ELR (cell line): ENCODE results near the gene ZNF567.
"Not testable (repeated sequence)": the region's sequence is repeated elsewhere in the genome, so short reads cannot be mapped to it uniquely, and the experiment has no call there.

Source experiments
- DNase-seq: peaks from one replicate; pipeline ENCODE4 v3.0.0-alpha.2; 2015; ENCODE audit warnings: low read depth

Gene ZNF567

DNA sequence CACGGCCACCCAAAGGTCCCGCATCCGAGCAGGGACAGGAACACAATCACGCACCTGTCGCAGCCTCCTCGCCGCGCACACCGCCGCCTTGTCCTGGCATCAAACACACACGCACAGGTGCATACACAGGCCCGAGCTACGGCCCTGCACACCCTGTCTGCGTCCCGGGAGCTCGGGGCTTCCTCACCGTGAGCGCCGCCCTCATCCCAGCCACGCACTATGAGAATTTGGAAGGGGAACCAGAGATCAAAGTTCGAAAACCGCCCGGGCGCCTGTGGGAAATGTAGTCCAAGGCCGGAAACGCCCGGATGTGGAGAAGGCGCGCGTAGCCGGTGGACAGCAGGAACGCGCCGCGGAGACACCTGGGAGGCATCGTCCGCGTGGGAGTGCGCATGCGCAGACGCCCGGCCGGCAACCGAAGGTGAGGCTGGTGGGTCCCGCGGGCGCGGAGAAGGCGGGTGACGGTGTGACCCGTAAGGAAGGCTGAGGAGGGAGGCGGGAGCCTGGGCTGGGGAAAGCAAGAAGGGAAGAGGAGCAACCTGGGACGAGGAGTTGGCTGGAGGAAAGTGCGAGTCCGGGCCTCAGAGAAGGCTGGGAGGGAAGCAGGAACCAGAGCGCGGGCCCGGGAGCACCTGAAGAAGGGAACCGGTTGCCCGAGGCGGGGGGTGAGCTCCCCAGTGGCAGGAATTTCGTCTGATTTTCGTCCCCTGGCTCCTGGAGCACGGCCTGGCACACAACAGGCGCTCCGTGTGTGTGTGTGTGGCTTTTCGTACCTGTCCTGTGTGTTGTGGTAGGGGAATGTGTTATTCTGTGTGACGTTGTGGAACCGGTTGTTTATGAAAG, at the start of gene ZNF567:
ZNF567 (plus strand) TSS at position 399 of the 843 bp plus-strand sequence. CDS start 7,256 bp downstream, outside the sequence.
- DNase-seq = peak; percentile 96

- peak; percentile 13 for DNase-seq
These were observed 48.4 kb upstream of the ZNF567 start for GRCh38 chr19:36638862-36639510.

DNA sequence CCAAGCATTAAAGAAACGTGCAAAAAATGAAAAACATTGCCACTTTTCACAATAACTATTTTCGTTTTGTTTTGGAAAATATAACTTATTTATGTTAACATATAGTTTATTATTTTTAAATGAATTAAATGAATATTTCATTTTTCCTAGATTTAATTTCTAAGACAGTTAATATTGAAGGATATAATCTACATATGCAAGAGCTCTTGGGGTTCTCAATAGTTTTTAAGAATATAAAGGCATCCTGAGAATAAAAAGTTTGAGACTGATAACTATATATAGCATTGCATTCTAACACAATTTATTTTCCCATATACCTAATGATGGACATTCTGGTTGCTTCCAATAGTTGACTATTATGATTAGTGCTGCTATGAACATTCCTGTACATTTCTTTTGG, 40.7 kb upstream of the ZNF567 start:
- no peak for DNase-seq

DNA sequence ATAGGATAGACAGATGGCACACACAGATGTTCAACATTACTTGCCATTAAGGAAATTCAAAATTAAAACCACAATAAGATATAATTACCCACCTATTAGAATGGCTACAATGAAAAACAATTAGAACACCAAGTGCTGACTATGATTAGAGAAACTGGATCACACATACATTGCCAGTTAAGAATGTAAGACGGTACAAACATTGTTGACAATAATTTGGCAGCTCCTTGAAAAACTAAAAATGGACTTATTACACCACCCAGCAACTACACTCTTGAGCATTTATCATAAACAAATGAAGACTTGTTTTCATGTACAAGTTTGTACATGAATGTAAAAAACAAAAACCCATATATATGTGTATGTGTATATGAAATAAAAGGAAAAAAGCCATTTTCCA, 34.5 kb upstream of the ZNF567 start:
- DNase-seq = no peak

DNA sequence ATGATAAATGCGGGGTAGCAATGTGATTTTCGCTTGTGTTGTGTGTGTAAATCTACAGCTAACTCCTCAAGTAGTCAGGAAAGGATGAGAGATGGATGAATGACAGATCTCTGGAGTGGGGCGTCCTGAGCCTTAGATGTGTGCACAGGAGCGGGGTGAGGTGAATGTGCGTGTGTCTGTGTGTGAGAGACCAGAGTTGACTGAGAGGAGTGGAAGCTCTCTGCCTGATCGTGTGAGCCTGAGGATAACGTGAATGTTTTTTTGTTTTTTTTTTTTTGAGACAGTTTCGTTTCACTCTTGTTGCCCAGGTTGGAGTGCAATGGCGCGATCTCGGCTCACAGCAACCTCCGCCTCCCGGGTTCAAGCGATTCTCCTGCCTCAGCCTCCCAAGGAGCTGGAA, 21.6 kb upstream of the ZNF567 start:
- DNase-seq = no peak

GRCh38 chr19:36668646-36669045, 18.8 kb upstream of the ZNF567 start:
- DNase-seq = no peak

DNA sequence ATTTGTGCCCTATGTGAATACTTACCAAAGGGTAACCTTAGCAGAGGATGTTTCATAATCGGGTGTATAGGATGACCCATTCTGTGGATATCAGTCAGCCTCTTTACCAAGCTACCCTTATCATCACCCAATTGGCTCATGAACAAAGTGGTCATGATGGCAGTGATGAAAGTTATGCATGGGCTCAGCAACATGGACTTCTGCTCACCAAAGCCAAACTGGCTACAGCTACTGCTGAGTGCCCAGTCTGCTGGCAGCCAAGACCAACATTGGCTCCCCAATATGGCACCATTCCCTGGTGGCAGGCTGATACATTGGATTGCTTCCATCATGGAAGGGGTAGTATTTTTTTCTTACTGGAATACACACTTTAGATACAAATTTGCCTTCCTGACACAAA, 15.0 kb upstream of the ZNF567 start:
- no peak for DNase-seq

DNA sequence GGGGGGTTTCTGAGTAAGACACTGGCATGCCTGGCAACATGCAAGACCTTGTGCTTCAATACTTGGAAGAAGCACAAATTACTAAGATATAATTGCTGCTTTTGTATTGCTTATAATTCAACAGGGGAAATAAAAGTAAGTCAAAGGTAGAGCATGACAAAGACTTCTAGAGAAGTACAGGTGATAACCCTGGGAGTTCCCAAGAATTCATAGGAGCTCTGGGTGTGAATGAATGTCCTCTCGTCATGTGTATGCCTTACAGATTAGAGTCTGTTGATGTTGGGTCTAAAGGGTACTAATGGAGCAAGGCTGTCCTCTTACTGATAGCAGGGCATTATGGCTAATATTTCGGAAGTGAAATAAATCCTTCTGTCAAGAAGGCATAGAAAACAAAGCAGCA, 13.2 kb upstream of the ZNF567 start:
- no peak for DNase-seq

DNA sequence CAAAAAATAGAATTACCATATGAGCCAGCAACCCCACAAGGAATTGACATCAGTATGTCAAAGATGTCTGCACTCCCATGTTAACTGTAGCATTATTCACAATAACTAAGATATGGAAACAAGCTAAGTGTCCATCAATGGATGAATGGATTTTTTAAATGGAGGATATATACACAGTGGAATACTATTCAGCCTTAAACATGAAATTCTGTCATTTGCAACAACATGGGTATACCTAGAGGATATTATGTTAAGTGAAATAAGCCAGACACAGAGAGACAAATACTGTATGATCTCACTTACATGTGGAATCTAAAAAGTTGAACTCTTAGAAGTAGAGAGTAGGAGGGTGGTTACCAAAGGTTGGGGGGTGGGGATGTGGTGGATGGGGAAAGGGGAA, 8.0 kb upstream of the ZNF567 start:
- DNase-seq = no peak

DNA sequence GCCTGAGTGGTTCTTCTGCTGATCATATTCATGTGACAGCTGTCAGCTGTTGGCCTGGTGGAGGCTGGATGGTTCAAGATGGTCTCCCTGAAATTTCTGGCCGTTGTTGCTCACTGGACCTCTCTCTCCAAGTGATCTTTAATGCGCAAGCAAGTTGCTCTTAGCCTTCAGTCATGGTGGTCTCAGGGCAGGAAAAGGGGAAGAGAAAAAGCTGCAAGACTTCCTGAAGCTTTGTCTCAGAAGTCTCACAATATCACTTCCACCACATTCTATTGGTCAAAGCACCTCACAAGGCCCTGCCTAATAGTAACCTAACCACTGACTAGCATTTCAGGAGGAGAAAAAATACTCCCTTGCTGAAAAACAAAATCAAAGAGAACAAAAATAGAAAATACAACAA, 1.6 kb upstream of the ZNF567 start:
- DNase-seq = no peak

DNA sequence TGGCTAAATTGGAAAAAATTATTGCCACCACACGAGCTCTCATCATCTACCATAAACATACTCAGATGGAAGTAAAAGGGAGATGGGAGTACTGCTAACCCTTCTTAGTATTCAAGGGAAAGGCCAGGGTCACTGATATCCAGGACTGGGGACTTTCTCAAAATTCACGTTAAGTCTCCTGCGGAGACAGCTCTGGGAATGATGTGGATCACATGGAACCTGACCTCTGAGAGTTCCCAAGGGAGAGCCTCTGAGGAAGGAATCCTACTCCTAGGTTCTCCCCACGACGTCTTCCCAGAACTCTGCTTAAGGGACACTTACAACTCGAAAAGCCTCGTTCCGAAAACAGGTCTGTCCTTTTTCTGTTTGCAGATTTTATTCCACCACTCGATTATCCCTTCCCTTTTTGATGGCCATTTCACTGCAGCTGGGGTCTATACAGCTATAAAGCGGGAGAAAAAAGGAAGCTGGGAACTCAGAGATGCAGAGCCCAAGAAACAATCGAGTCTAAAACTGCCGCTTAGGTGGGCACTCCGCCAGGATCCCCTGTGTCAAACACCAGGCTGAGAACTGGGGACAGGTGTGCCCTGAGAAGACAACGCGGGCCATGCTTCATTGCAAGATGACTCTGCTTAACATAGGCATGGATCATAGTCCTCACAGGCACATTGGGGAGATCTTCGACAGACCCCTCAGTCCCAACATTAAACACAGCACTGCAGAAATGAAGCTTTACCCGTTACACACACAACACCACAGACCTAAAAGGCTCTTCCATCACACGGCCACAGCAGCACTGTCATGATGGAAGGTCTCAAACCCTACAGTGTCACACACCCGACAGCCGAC, 823 bp upstream of the ZNF567 start:
- peak; percentile 23 for DNase-seq

GRCh38 chr19:36688058-36688457, 646 bp downstream of the ZNF567 start:
- DNase-seq = peak; percentile 16

DNA sequence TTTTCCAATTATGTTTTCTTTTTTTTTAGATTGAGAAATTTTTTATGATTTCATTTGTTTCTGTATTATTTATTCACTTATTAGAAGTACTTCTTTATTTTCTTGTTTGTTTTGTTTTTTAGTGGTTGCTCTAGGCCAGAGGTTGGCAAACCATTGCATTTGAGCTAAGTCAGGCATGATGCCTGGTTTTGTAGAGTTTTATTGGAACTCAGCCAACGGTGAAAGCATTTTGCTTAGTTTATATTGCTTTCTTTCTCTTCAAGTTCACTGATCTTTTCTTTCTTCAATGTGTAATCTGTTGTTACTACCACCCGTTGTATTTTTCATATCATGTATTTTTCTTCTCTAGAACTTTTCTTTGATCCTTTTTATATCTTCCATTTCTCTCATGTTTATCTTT, 19.7 kb downstream of the ZNF567 start:
- no peak for DNase-seq

DNA sequence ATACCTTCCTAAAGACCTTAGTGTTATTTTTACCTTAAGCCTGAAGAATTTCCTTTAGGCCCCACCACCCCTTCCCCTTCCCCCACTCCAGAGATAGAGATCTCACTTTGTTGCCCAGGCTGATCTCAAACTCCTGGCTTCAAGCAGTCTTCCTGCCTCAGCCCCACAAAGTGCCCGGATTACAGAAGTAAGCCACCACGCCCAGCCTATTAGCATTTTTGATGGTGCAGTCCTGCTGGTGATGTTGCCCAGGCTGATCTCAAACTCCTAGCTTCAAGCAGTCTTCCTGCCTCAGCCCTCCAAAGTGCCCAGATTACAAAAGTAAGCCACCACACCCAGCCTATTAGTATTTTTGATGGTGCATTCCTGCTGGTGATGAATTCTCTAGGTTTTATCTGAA, 22.0 kb downstream of the ZNF567 start:
- no peak for DNase-seq

DNA sequence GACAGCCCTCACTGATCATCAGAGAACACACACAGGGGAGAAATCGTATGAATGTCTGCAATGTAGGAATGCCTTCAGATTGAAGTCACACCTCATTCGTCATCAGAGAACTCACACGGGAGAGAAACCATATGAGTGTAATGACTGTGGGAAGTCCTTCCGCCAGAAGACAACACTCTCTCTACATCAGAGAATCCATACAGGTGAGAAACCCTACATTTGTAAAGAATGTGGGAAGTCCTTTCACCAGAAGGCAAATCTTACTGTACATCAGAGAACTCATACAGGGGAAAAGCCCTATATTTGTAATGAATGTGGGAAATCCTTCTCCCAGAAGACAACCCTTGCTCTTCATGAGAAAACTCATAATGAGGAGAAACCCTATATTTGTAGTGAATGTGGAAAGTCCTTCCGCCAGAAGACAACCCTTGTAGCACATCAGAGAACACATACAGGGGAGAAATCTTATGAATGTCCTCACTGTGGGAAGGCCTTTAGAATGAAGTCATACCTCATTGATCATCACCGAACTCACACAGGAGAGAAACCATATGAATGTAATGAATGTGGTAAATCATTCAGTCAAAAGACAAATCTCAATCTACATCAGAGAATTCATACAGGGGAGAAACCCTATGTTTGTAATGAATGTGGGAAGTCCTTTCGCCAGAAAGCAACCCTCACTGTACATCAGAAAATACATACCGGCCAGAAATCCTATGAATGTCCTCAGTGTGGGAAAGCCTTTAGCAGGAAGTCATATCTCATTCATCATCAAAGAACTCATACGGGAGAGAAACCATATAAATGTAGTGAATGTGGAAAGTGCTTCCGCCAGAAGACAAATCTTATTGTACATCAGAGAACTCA, 32.5 kb downstream of the ZNF567 start:
- DNase-seq = peak; percentile 8

DNA sequence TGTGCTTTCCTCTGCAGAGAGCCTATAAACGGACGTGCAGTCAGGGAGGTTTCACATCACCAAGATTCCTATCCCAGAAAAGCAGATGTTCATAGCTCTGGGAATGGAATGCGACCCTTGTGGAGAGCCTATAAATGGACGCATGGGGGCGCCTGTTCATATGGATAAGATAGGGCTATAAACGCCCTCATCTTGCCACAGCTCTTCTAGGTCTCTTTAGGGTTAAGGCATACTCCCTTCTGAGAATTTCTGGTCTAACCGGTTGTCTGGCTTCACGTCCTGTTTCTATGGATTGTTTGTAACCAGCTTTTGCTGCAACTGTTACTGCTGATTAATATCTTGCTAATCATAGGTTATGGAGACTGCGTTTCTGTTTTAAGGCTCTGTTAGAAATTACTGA, 48.8 kb downstream of the ZNF567 start:
- DNase-seq = not testable (repeated sequence)

DNA sequence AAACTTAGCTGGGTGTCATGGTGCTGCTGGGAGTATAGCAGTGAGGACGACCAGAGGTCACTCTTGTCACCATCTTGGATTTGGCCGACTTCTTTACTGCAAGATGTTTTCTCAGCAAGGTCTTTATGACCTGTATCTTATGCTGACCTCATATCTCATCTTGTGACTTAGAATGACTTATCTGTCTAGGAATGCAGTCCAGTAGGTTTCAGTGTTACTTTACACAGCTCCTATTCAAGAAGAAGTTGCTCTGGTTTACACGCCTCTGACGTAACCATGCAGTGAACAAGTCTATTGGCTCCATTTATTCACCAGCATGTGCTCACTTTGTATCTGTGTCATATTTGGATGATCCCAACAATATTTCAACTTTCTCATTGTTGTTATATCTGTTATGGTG, 58.5 kb downstream of the ZNF567 start:
- DNase-seq = peak; percentile 12

DNA sequence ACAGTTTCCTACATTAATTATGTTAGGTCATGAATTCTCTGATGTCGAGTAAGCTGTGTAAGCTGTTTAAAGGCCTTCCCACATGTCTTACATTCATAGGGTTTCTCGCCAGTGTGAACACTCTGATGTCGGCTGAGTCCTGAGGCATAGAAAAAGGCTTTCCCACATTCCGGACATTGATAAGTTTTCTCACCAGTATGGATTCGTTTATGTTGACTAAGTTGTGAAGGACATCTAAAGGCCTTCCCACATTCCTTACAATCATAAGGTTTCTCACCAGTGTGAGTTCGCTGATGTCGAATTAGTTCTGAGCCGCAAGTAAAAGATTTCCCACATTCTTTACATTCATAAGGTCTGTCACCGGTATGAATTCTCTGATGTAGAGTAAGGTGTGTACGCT, 60.3 kb downstream of the ZNF567 start:
- DNase-seq = no peak

- no peak for DNase-seq
These were observed 61.2 kb downstream of the ZNF567 start for GRCh38 chr19:36748431-36749275.

GRCh38 chr19:36749613-36750012, 62.2 kb downstream of the ZNF567 start:
- not testable (repeated sequence) for DNase-seq
